Activated T-cell treated with anti-CD3 and anti-CD28 coated beads for 48 hours (primary cell): ENCODE results near the gene MYO15A.
A peak's percentile ranks its signal among the peaks of the same experiment; 100 is the strongest.

Source experiments
- DNase-seq: peaks from one replicate; pipeline ENCODE4 v3.0.0-alpha.2; 2020; ENCODE audit warnings: low read depth

The MYO15A gene

DNA sequence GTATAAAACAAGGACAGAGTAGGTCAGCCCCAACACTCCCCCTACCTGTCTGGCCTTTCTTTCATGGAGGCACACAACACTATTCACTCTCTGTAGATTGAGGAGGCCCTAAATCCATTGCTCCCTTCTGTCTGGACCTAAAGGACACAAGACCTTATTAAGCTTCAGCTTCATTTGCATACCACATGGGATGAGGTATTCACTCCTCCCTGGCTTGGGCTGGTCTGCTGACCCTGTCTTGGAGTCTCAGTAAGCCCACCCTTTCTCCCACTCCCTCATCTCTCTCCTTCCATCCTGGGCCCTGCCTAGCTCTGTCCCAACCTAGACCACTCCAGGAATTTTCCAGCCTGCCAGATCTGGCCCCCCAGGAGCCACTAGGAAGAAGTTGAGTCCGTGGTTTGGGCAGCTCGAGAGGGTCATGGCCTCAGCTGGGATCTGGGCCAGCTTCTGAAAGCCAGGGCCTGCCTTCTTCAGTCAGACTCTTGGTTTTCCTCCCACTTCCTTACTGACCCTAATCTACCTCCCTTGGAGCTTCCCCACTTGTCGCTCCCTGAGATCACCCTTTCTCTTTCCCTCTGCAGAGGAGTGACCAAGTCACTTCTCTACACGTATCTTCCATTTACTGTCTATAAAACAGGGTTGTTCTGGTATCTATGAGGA, 110.3 kb downstream of the MYO15A start:
- no peak for DNase-seq

DNA sequence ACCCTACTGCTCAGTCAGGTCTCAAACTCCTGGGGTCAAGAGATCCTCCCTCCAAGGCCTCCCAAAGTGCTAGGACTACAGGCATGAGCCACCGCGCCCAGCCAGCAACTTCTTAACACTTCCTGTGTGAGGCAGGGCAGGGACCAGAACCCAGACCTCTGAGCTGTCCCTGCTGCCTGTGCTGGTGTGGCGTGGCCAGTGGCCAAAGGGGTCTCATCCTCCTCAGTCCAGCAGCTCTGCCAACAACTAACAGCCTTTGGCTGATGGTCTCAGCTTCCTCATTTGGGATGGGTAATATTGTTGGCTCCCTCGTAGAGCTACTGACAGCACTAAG, 115.5 kb downstream of the MYO15A start:
- no peak for DNase-seq

- DNase-seq: no peak
Observed at GRCh38 chr17:18224387-18225120, 116.0 kb downstream of the MYO15A start.

GRCh38 chr17:18225121-18225641, 116.6 kb downstream of the MYO15A start, which contains the start of gene LLGL1:
TSS of gene LLGL1 (plus strand) at chr17:18225635. CDS start at chr17:18225683, 48 bp downstream.
- peak; percentile 97 for DNase-seq

DNA sequence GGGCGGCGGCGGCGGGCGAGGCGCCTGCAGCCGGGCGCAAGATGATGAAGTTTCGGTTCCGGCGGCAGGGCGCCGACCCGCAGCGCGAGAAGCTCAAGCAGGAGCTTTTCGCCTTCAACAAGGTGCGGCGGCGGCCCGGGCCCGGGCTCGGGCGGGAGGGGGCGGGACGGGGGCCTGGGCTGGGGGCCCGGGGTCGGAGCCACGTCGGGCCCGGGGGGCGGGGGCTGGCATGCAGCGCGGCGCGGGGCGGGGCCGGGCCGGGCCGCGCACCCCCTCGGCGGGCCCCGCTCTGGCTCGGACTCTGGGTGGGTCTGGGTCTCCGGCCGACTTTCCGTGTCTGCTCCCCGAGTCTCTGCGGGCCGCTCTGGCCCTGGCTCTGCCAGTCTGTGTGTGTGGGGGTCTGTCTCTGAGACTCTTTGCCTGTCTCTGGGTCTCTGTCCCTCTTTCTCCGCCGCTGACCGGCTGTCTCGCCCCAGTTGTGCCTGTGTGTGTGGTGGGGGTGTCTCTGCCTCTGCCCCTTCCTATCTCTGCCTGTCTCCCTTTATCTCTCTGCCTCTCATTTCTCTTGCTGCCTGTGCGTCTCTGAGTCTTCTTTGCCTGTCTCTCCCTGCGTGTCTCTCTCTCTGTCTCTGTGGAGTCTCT, 117.2 kb downstream of the MYO15A start:
- DNase-seq: no peak

DNA sequence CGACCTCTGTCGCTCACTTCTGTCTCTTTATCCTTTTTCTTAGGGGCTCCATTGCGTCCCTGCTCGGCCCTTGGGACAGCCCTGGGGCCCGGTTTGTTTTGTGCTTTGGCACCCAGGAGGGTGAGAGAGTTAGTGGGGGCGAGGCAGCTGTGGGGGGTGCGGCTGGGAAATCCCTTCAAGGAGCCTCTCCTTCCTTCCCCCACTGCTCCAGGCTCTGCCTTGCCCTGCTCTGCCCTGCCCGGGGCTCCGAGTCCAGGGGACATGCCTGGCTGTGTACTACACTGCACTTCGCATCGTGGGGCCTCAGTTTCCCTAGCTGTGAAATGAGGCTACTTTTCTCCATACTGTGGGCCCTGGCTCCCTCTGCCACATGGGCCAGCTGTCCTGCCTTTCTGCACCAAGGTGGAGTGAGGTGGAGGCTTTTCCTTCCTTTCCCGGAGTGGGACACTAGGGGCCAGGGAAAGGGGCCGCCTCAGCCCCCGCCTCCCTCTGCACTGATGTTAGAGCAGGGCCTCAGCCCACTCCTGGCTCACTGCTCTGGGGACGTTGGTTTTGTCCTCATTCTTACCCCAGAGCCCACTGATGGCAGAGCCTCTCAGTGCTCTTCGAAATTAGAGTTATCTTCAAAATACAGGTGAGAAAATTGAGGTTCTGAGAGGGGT, 117.9 kb downstream of the MYO15A start:
- no peak for DNase-seq

DNA sequence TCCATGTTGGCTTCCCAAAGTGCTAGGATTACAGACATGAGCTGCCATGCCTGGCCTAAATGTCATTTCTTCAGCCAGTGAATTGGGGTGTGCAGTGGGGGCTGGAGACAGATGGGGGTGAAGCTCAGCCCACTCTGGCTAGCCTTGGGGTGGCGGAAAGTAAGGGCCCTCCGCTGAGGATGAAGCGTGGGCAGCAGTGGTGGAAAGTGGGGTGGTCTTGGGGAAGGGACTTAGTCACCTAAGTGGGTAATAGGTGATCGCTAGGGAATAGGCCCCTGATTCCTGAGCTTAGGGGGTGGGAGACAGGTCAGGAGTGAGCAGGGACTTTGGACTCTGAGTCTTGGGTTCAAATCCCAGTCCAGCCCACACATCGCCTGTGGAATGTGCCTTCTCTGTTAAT, 119.1 kb downstream of the MYO15A start:
- DNase-seq: no peak

GRCh38 chr17:18228176-18228682, 119.7 kb downstream of the MYO15A start:
- DNase-seq: no peak

DNA sequence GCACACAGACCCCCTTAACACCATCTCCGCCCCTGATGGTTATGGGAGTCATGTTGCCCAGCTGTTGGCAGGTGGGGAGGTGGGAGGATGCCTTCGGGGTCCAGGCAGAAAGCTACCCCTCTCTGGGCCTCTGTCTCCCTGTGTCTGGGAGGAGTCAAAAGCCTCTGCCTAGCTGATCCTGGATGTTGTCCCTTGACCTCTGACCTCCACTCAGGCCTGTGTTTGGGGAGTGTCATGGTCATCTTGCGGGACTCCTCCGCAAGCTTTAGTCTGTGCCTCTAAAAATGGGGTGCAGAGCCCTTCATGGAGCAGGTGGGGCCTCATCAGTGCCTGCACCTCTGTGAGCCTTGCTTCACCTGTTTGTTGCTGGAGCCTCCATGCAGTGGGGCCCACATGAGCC, 120.7 kb downstream of the MYO15A start:
- no peak for DNase-seq
